MCF 10A (cell line): Measurements from ENCODE around the gene PAK4. TPM values are rescaled to one million over a fixed set of nuclear protein-coding genes. Genes with fewer than 3 reads are reported as not detected.

Source experiments
- BruUV-seq: library from RNA; stranded (reverse); fragments of 400-500 nt; replicated peaks from 2 replicates; lab custom pipeline; 2021; lab: Mats Ljungman, UMichigan
- CTCF ChIA-PET: fragments of 300-600 bp; sonication (Branson Sonifier 250); formaldehyde crosslinking; extraction: SDS; loops from one replicate; lab custom pipeline; 2021; ENCODE audit warnings: antibody characterized with exemption, inconsistent platforms; lab: Yijun Ruan, JAX
- POLR2A ChIA-PET: fragments of 300-600, 350-650 bp; sonication (Branson Sonifier 250); formaldehyde crosslinking; extraction: SDS; loops from one replicate; lab custom pipeline; 2020; ENCODE audit warnings: antibody characterized with exemption, inconsistent platforms; lab: Yijun Ruan, JAX
- DNase-seq: peaks from one replicate; pipeline ENCODE4 v3.0.0-alpha.2; 2018; ENCODE audit not compliant: unreplicated experiment
- H3K27ac Mint-ChIP-seq: one replicate; pipeline ENCODE4 v1.8.0; 2022; ENCODE audit warnings: mild to moderate bottlenecking, low read depth, mixed read lengths; ENCODE audit not compliant: unreplicated experiment
- H3K27me3 Mint-ChIP-seq: one replicate; pipeline ENCODE4 v1.8.0; 2022; ENCODE audit warnings: mixed read lengths; ENCODE audit not compliant: insufficient read depth, unreplicated experiment
- H3K36me3 Mint-ChIP-seq: one replicate; pipeline ENCODE4 v1.8.0; 2022; ENCODE audit warnings: mild to moderate bottlenecking, moderate library complexity, mixed read lengths; ENCODE audit not compliant: insufficient read depth, unreplicated experiment
- H3K4me1 Mint-ChIP-seq: one replicate; pipeline ENCODE4 v1.8.0; 2022; ENCODE audit warnings: mixed read lengths; ENCODE audit not compliant: insufficient read depth, unreplicated experiment
- H3K4me3 Mint-ChIP-seq: one replicate; pipeline ENCODE4 v1.8.0; 2022; ENCODE audit warnings: mild to moderate bottlenecking, moderate library complexity, mixed read lengths; ENCODE audit not compliant: unreplicated experiment
- H3K9me3 Mint-ChIP-seq: one replicate; pipeline ENCODE4 v1.8.0; 2022; ENCODE audit warnings: mixed read lengths; ENCODE audit not compliant: unreplicated experiment
- intact Hi-C: fragments of 100-400 bp; cut with micrococcal nuclease; formaldehyde crosslinking; loops from 2 replicates; pipeline ENCODE4 v1.14.1; 2022
- total RNA-seq: library from RNA; stranded (reverse); gene quantifications from 2 replicates; pipeline ENCODE4 v1.2.3, GENCODE V29; 2022
- TF ChIP-seq, protein P1 (sequence below): fragments of 200-600 bp; IDR thresholded peaks from one replicate; pipeline ENCODE4 v1.8.0; 2022; ENCODE audit warnings: antibody characterized with exemption, mild to moderate bottlenecking; ENCODE audit not compliant: unreplicated experiment

The PAK4 gene
- total RNA-seq, 1 experiment from 2014 or later, result 29.5 TPM

DNA sequence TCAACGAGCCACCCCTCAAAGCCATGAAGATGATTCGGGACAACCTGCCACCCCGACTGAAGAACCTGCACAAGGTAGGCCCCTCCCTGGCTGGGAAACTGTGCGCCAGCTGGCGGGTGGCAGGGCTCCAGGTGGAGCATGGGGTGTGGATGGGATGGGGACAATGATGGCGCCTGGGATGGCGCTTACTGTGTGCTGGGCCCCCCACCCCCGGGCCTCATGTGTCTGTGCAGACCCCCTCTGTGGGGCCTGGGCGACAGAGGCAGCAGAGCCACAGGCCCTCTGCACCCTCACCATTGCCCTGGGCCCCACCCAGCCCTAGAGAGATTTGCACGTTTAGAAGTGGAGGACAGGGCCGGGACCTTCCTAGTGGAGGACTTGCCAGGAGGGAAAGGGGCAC is 52.1 kb downstream of the PAK4 start:
- no peaks in the 10 kb centered on the region for H3K9me3 Mint-ChIP-seq
- DNase-seq, result no peak
- CTCF ChIA-PET, result no interaction called here
- BruUV-seq, result no TSS peak
- intact Hi-C loops, result no loop called here
- TF ChIP-seq, protein P1, sequence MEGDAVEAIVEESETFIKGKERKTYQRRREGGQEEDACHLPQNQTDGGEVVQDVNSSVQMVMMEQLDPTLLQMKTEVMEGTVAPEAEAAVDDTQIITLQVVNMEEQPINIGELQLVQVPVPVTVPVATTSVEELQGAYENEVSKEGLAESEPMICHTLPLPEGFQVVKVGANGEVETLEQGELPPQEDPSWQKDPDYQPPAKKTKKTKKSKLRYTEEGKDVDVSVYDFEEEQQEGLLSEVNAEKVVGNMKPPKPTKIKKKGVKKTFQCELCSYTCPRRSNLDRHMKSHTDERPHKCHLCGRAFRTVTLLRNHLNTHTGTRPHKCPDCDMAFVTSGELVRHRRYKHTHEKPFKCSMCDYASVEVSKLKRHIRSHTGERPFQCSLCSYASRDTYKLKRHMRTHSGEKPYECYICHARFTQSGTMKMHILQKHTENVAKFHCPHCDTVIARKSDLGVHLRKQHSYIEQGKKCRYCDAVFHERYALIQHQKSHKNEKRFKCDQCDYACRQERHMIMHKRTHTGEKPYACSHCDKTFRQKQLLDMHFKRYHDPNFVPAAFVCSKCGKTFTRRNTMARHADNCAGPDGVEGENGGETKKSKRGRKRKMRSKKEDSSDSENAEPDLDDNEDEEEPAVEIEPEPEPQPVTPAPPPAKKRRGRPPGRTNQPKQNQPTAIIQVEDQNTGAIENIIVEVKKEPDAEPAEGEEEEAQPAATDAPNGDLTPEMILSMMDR, result no peak
- POLR2A ChIA-PET, result no interaction called here
- no peaks in the 10 kb centered on the region for H3K4me1 Mint-ChIP-seq
- H3K36me3 Mint-ChIP-seq, result peaks cover 41% of the 10 kb centered on the region
- no peak overlapping the region for H3K4me3 Mint-ChIP-seq
- H3K27ac Mint-ChIP-seq, result no peak overlapping the region
- H3K27me3 Mint-ChIP-seq, result no peaks in the 10 kb centered on the region

DNA sequence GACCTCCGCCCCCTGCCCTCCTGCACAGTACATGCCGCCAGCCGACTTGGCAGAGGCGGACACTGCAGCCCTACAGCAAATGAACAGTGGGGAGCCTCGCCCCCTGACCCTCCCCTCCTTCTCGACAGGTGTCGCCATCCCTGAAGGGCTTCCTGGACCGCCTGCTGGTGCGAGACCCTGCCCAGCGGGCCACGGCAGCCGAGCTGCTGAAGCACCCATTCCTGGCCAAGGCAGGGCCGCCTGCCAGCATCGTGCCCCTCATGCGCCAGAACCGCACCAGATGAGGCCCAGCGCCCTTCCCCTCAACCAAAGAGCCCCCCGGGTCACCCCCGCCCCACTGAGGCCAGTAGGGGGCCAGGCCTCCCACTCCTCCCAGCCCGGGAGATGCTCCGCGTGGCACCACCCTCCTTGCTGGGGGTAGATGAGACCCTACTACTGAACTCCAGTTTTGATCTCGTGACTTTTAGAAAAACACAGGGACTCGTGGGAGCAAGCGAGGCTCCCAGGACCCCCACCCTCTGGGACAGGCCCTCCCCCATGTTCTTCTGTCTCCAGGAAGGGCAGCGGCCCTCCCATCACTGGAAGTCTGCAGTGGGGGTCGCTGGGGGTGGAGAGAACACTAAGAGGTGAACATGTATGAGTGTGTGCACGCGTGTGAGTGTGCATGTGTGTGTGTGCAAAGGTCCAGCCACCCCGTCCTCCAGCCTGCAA is 52.9 kb downstream of the PAK4 start:
- TF ChIP-seq, protein P1, result no peak
- no peak overlapping the region for H3K27ac Mint-ChIP-seq
- peaks cover 41% of the 10 kb centered on the region for H3K36me3 Mint-ChIP-seq
- H3K4me1 Mint-ChIP-seq, result no peaks in the 10 kb centered on the region
- intact Hi-C loops, result no loop called here
- no peak overlapping the region for H3K4me3 Mint-ChIP-seq
- H3K9me3 Mint-ChIP-seq, result no peaks in the 10 kb centered on the region
- ChIA-PET CTCF (no interaction called here), POLR2A (no interaction called here)
- H3K27me3 Mint-ChIP-seq, result no peaks in the 10 kb centered on the region
- no TSS peak for BruUV-seq
- no peak for DNase-seq

DNA sequence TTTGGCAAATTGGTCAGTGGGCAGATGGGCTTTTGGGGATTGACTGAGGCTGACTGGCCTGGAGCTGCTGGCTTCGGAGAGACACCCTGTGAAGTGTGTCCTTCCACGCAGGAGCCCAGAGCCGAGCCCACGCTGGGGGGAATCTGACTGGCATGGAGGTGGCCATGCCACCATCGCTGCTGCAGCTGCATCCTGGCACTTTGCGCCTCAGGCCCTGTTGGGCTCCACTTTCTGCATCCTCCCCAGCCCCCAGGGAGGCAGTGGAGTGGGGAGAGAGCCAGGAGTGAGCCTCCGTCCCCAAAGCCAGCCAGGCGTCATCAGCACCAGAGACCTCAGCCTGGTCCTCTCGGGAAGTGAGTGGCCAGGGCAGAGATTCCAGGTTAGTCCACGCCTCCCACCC is 54.2 kb downstream of the PAK4 start:
- Mint-ChIP-seq H3K27ac (no peak overlapping the region), H3K36me3 (peaks cover 44% of the 10 kb centered on the region), H3K27me3 (no peaks in the 10 kb centered on the region), H3K4me3 (no peak overlapping the region), H3K4me1 (no peaks in the 10 kb centered on the region), H3K9me3 (no peaks in the 10 kb centered on the region)
- TF ChIP-seq, protein P1, result no peak
- ChIA-PET CTCF (interaction anchor here (0.7 kb wide), 1 partner anchor 57 kb away, joined by 6 read pairs; no protein-coding TSS in a partner anchor), POLR2A (no interaction called here)
- BruUV-seq, result no TSS peak
- intact Hi-C loops, result no loop called here
- DNase-seq, result no peak

DNA sequence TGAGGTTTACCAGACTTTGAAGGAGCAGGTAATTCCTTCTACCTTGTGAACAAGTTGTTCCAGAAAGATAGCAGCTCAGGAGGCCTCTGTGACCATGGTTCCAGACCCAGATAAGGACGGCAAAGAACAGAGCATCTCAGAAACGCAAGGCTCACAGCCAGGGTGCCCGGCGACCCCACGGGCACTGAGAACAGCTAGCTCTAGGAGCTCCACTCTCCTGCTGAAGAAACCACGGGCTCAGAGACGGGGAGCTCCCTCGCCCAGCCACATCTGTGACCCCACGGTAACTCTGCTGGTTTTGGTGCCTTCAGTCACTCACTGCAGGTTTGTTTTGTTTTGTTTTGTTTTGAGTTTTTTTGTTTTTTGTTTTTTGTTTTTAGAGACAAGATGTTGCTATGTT is 55.2 kb downstream of the PAK4 start:
- TF ChIP-seq, protein P1, result no peak
- intact Hi-C loops, result no loop called here
- ChIA-PET CTCF (interaction anchor here (0.5 to 1.2 kb wide), 2 partner anchors 58 to 139 kb away, joined by 3 to 4 read pairs; no protein-coding TSS in a partner anchor), POLR2A (no interaction called here)
- H3K4me1 Mint-ChIP-seq, result no peaks in the 10 kb centered on the region
- no peak overlapping the region for H3K27ac Mint-ChIP-seq
- no TSS peak for BruUV-seq
- DNase-seq, result no peak
- H3K36me3 Mint-ChIP-seq, result peaks cover 41% of the 10 kb centered on the region
- no peaks in the 10 kb centered on the region for H3K27me3 Mint-ChIP-seq
- H3K4me3 Mint-ChIP-seq, result no peak overlapping the region
- no peaks in the 10 kb centered on the region for H3K9me3 Mint-ChIP-seq
